Mammary epithelial cell (primary cell): Measurements from ENCODE around the gene RGL3.

Experiments
- CTCF ChIP-seq, 2 donors: IDR thresholded peaks in 1 of 2; conservative IDR thresholded peaks in 1 of 2; 2 replicates each; pipeline ENCODE4 v1.5.1; 2011 to 2012; ENCODE audit warnings: inconsistent platforms in 2 of 2, low read length in 2 of 2, mild to moderate bottlenecking in 2 of 2, control low read depth in 1 of 2, low read depth in 1 of 2; ENCODE audit not compliant: insufficient read depth in 1 of 2; ENCODE audit errors: extremely low read depth in 1 of 2
- EZH2 ChIP-seq: IDR thresholded peaks from 2 replicates; pipeline ENCODE4 v1.6.1; 2012; ENCODE audit warnings: low read length, inconsistent platforms, borderline replicate concordance

GRCh38 chr19:11434703-11435056, 15.6 kb upstream of the RGL3 start:
- TF ChIP-seq CTCF (conservative IDR thresholded peaks at IDR 0.05 in 1 of 2, IDR thresholded peaks at IDR 0.05 in 1 of 2; ENCODE audit: extremely low read depth in 1 of 2, insufficient read depth in 1 of 2, low read depth in 1 of 2, low read length in 2 of 2) (no peak), EZH2 (no peak)
